ENCODE results near the gene PPP1R3C.

The PPP1R3C gene

DNA sequence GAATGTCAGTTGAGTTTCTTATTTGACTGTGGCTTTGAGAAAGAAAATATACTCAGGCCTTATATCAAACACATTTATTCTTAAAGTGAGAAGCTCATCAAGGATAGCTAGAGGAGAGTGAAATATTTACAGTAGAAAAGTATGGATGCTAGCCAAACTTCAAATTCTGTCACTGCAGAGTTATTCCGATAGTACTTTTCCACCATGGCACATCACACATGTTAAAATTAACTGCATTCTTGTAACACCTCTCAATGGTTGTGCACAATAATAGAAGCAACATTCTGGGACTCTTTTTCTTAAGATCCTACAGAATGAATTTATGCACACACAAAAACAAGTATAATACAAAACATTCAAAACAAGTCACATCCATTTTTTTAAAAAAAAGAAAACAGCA lies 4.5 kb downstream of the PPP1R3C start:
- no peak for DNase-seq

- no peak for DNase-seq
Measured at GRCh38 chr10:91627344-91628102, 5.3 kb downstream of the PPP1R3C start.

GRCh38 chr10:91626936-91627335 lies 5.9 kb downstream of the PPP1R3C start:
- no peak for DNase-seq

- DNase-seq, result no peak
Measured at GRCh38 chr10:91624633-91625032, 8.2 kb downstream of the PPP1R3C start.

DNA sequence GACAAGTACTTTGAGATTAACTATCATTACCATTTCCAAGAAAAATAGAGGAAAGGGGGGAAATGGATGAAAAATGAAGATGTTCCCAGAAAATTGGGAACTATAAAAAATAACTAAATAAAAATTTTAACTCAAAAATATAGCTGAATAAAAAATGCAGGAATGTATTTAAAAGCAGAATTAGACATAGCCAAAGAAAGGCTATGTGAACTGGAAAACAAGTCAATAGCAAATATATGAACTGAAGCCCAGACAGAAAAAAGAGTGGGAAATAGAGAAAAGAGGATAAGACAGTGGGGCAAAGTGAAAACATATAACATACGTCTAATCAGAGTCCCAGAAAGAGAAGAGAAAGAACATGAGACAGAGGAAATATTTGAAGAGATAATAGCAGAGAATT lies 10.3 kb downstream of the PPP1R3C start:
- no peak for DNase-seq

DNA sequence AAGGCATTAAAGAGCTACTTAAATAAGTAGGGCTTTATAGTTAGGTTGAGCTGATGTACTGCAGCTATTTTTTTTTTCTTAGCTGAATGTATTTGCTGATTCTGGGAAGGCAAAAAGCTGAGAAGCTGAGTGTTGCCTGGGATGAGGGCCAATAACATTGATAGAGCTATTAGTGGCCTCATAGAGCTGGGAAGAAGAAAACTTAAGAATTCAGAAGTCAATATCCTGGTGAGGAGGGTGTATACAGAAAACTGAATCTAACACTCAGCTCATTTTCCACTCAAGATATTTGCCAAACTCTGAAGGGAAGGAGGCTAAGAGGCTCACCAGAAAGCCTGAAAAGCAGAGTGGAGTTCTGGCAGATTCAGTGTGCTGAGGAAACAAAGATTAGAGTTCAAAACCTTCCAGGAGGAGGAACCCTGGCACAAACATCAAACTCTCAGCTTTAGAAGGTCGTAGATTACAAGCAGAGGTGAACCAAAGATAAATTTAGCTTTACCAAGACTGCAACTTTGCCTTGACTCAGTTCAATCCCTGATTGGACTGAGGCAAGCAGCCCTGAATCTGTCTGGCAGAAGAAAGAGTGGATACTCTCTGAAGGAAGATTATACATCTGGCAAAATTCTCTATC lies 11.3 kb downstream of the PPP1R3C start:
- DNase-seq, result no peak

DNA sequence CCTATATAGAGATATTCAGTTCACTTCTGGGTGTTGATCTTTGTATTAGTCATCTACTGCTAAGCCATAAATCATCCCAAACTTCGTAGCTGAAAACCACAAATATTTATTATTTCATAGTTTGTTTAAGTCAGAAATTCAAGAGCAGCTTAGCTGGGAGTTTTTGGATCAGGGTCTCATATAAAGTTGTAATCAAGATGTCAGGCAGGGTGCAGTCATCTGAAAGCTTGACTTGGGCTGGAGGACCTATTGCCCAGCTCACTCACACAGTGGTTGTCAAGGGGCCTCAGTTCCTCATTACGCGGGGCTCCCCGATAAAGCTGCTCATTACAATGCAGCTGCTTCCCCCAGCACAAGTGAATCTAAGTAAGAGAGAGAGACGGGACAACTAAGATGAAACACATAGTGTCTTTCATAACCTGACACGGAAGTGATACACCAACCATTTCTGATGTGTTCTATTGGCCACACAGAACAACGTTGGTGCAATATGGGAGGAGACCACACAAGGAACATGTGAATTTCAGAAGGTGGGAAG lies 15.7 kb downstream of the PPP1R3C start:
- DNase-seq, result peak; percentile 17

DNA sequence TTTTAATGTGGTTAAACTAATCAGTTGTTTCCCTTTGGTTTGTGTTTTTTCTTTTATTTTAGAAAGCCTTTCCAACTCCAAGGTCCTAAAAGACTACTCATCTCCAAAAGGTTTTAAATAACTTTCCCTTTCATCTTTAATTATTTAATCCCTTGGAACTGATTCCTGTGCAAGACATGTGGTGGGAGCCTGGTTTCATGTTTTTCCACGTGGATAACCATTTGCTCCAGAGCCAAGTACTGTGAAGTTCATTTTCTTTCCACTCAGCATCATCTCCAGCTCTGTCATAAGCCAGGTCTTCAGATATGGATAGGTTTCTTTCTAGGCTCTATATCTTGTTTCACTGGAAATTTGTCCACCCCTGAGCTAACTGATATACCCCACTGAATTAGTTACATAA lies 16.7 kb downstream of the PPP1R3C start:
- no peak for DNase-seq

DNA sequence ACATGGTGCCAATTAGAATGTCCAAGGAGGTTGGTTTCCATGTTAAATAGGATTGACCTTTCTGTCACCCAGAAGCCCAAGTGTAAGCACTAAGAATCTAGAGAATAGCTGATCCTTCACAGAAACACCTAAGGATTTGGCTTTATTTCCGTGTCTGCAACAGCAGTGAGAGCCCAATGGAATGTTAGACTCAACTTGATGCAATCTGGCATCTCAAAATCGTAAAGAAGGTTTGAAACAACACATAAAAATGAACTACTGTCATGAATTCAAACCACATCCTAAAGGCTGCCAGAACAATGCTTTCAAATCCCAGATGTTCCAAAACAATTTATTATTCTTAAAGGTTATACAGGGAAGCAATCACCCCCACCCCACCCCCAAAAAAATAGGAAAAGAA lies 18.6 kb downstream of the PPP1R3C start:
- DNase-seq, result no peak

- DNase-seq, result peak; percentile 49
Measured at GRCh38 chr10:91613411-91614187, 19.3 kb downstream of the PPP1R3C start.

- DNase-seq, result no peak
Measured at GRCh38 chr10:91610919-91611318, 22.0 kb downstream of the PPP1R3C start.

DNA sequence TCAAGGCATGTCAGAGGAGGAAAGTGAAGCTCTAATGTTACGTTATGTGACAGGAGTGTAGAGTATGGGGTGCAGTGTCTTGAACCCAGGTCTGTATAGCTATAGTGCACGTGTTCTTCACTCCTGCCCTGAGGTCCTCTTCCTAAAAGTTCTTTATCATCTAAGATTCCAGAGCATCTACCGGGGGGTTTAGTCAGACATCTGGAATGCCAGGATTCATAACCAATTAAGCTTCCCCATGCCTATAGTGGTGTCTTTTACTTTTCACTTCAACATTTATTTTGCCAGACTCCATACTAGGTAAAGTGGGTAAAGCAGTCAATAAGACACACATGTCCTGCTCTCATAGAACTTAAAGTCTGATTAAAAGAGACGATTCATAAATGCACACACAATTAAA lies 22.4 kb downstream of the PPP1R3C start:
- DNase-seq, result no peak

GRCh38 chr10:91607646-91608403 lies 25.0 kb downstream of the PPP1R3C start:
- DNase-seq, result no peak

DNA sequence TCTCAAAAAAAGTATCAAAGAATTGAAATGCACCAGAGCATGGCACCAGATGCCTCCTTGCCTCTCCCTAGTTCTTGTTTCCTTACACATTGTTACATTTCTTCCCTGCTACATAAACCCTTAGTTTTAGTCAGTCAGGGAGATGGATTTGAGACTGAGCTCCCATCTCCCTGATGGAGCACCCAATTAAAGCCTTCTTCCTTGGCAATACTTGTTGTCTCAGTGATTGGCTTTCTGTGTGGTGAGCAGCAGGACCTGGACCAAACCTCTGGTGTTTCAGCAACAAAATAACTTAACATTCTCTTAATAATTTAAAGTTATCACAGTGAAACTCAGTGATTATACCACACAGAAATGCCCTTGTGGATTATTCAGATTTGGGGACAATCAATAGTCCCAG lies 26.9 kb downstream of the PPP1R3C start:
- no peak for DNase-seq

DNA sequence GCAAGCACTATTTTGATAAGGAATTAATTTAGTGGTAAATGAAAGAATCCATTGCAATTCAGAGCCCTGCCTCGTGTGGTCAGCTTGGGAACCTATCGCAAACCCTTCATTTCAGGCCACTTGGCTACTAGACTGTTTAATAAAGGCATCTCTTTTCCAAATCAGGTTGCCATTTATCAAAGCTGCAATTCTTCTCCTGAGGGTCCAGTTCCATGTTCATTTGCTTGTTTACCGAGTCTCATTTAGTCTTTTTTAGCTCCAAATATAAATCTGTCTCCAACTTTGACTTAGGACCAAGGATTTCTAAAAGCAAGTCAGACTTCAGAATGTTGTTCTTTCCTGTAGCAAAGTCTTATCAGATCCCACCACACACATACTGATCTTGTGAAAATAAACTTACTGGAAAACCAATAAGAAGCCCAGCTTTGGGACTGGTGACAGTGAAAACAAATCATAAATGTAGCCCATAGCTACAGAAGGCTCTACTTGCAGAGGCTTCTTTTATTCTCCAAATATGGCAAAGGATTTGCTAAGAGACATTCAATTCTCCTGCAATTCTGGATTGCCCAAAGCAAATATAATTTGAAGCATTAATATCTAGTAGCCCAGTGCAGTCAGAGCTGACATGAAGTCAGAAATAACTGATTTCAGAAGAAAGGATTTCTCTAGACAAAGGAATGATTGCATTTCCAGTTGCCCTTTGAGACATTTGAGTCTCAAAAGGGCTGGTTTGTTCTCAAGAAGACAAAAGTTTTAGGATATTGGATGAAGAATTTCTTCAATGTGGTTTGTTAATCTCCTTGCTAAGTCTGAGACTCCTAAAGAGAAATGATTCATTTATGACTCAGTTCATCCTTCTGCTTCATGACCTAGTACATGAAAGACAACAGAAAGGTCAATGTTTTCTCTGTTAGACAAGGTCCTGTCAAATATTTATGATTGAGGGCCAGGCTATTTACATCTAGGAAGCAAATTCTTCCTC lies 28.0 kb downstream of the PPP1R3C start:
- DNase-seq, result no peak

- DNase-seq, result no peak
Measured at GRCh38 chr10:91603931-91604331, 28.9 kb downstream of the PPP1R3C start.

DNA sequence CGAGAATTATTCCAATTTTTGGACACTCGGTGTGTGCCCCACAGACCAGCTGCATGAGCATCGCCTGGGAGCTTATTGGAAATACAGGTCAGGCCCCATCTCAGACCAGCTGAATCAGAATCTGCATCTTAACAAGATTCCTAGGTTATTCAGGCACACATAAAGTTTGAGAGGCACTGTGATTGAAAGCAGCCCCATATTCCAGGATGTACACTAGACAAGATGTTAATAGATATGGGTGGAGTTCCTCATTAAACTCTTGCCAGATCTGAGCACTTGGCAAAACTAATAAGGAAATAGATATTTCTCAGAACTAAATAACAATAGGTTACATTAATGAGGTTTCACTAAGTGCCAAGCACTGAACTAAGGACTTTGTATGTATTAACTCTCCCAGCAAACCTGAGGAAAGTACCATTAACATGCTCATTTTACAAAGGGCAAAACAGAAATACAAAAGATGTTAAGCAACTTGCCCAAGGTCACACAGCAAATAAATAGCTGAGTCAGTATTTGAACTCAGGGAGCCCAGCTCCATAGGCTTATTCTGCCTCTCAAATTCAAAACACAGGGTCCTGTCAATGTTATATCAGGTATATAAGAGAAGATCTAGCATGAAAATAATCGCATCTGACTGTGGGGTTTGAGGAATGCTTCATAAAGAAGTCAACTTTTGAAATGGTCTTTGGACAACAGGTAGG lies 29.9 kb downstream of the PPP1R3C start:
- DNase-seq, result no peak

DNA sequence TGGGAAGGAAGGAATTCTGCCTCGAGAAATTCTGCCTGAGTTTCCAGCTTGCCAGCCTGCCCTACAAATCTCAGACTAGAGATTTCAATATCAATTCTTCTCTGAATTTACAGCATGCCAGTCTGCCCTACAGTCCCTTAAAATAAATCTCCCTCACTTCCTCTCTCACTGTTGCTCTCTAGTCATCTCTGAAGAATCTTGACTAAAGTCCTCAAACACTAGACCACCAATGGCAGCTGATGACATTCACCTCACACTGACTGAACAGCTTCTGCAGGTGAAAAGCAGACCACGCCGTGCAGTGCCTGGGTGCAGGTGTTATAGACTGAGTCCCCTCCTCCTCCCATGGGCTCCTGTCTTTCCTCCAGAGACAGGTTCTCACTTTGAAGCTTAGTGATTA lies 30.4 kb downstream of the PPP1R3C start:
- no peak for DNase-seq

- no peak for DNase-seq
Measured at GRCh38 chr10:91601212-91601611, 31.7 kb downstream of the PPP1R3C start.

GRCh38 chr10:91598211-91598977 lies 34.5 kb downstream of the PPP1R3C start:
- DNase-seq, result no peak
